GM19468 (cell line): ENCODE measurements around the gene CIDEC.

Experiments used
- ATAC-seq: cut with Tn5 transposase; IDR thresholded peaks from one replicate; pipeline ENCODE4 v1.9.1; 2021; ENCODE audit warnings: mild to moderate bottlenecking, moderate library complexity, moderate number of reproducible peaks; ENCODE audit not compliant: unreplicated experiment; ENCODE audit errors: extremely low read depth

The CIDEC gene

GRCh38 chr3:9818666-9819335, 61.3 kb downstream of the CIDEC start:
- ATAC-seq, result no peak

DNA sequence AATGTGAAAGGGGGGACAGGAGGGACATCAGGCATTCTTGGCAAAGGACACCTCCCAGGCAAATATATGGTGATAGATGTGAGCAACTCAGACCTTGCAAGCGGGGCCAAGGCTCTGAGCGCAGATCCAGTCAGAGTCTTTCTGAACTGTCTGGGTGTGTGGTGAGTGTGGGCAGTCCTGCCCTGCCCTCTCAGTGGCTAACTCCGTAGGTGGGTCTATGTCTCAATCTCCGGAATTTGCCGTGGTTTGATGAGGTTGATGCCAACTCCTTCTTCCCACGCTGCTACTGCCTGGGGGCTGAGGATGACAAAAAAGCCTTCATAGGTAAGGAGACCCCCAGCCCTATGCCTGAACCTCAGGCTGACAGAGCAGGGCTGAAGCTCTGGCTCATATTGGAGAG, 62.6 kb downstream of the CIDEC start:
- ATAC-seq, result no peak
